ENCODE results near the gene CCDC3.

DNA sequence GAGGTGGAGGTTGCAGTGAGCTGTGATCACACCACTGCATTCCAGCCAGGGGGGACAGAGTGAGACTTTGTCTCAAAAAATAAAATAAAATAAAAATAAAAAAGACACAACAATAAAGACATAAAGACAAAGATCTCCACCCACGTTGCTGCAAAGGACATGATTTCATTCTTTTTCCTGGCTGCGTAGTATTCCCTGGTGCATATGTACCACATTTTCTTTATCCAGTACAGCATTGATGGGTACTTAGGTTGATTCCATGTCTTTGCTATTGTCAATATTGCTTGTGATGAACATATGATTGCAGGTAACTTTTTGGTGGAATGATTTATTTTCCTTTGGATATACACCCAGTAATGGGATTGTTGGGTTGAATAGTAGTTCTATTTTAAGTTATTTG is 42.0 kb upstream of the CCDC3 start:
- no peak for TF ChIP-seq SP1 (IDR thresholded peaks at IDR 0.05)
- TF ChIP-seq TARDBP (IDR thresholded peaks at IDR 0.05) = no peak
- TF ChIP-seq FOXM1 (IDR thresholded peaks at IDR 0.05; ENCODE audit: borderline replicate concordance) = no peak
- no peak for TF ChIP-seq ZNF384 (IDR thresholded peaks at IDR 0.05)
- TF ChIP-seq ELF4 (IDR thresholded peaks at IDR 0.05) = no peak
- TF ChIP-seq FOXK2 (IDR thresholded peaks at IDR 0.05) = no peak
- TF ChIP-seq HDGF (IDR thresholded peaks at IDR 0.05; ENCODE audit: borderline replicate concordance) = no peak
- TF ChIP-seq SUZ12 (IDR thresholded peaks at IDR 0.05) = no peak
- TF ChIP-seq BHLHE40 (IDR thresholded peaks at IDR 0.05; ENCODE audit: borderline replicate concordance) = no peak
- TF ChIP-seq ARNT (IDR thresholded peaks at IDR 0.05) = no peak
- no peak for TF ChIP-seq NFRKB (IDR thresholded peaks at IDR 0.05)
- no peak for TF ChIP-seq PKNOX1 (IDR thresholded peaks at IDR 0.05)

Measured in HEK293T (cell line).